ENCODE measurements around the gene MADD.
"Not testable (repeated sequence)": the region's sequence is repeated elsewhere in the genome, so short reads cannot be mapped to it uniquely, and the experiment has no call there.

Gene MADD

DNA sequence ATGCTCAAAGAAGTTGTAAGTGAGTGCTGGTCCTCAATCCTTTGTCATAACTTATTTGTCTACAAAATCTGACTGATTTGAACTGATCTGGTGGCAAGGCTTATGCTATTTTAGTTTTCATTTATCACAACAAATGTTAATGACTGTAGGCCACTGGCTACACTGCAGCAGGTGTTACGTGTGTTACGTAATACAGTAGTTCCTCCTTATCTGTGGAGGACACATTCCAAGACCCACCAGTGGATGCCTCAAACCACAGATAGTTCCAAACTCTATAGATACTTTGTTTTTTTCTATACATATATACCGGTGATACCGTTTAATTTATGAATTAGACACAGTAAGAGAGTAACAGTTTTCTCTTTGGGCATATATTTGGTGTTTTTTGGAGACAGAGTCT is 7.0 kb downstream of the MADD start:
- no peak for DNase-seq (ENCODE audit: low spot score)

GRCh38 chr11:47278058-47278457 is 8.1 kb downstream of the MADD start:
- DNase-seq (ENCODE audit: low spot score) = no peak

DNA sequence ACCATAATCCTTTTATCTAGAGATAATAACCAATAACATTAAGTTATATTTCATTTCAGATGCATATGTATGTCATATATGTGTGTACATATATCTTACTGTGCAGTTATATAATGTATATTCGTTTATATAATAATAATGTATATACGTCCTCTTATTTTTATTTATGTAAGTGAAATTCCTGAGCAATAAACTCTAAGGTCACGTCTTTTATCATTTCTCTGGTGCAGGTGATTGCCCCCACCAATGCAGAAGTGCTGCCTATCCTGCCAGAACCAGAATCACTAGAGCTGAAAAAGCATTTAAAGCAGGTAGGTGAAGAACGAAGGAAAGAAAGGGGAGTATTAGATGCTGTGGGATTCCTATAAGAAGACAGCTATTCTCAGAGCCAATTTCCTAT is 8.8 kb downstream of the MADD start:
- DNase-seq (ENCODE audit: low spot score) = no peak

- DNase-seq (ENCODE audit: low spot score) = no peak
Observed at GRCh38 chr11:47280099-47280498, 10.2 kb downstream of the MADD start.

GRCh38 chr11:47280860-47281259 is 10.9 kb downstream of the MADD start:
- no peak for DNase-seq (ENCODE audit: low spot score)

GRCh38 chr11:47282462-47282861 is 12.5 kb downstream of the MADD start:
- DNase-seq (ENCODE audit: low spot score) = no peak

DNA sequence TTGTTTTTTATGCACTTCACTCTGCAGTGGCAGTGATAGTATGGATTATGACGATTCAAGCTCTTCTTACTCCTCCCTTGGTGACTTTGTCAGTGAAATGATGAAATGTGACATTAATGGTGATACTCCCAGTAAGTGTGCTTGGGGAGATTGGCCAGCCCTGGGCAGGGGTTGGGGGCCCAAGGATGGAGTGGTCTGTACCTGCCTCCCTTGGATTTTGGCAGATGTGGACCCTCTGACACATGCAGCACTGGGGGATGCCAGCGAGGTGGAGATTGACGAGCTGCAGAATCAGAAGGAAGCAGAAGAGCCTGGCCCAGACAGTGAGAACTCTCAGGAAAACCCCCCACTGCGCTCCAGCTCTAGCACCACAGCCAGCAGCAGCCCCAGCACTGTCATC is 14.2 kb downstream of the MADD start:
- DNase-seq (ENCODE audit: low spot score) = no peak

DNA sequence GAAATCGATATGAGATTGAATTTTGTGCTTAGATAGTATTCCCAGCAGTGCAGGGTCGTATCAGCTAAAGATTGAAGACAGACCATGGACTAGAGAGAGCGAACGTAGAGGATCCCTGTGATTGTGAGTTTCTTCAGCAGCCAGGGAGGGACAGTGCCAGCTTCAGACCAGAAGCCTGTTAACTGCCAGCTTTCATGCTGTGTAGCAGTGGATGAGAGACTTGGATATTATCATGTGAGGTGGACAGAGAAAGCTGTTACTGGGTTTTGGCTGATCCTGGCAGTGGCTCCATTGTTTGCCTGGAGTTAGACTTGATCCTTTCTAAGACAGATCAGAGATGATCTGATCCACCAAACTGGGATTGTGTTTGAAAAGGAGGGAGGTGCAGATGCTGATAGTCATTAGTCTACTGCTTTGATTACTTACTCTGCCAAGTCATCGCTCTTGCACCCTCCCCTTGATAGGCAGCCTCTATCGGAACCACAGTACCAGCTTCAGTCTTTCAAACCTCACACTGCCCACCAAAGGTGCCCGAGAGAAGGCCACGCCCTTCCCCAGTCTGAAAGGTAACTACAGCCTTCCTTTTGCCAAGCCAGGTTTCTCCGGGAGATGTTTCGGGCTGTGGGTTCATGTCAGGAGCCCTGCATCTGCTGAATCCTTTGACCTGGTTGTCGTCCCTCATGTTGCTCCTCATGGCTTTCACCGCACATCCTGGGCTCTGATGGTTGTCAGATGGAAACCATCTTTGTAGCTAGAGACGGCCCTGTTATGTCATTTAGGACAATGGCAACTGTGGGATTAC is 16.2 kb downstream of the MADD start:
- DNase-seq (ENCODE audit: low spot score) = peak; percentile 53

- DNase-seq (ENCODE audit: low spot score) = no peak
Observed at GRCh38 chr11:47288066-47288465, 18.1 kb downstream of the MADD start.

DNA sequence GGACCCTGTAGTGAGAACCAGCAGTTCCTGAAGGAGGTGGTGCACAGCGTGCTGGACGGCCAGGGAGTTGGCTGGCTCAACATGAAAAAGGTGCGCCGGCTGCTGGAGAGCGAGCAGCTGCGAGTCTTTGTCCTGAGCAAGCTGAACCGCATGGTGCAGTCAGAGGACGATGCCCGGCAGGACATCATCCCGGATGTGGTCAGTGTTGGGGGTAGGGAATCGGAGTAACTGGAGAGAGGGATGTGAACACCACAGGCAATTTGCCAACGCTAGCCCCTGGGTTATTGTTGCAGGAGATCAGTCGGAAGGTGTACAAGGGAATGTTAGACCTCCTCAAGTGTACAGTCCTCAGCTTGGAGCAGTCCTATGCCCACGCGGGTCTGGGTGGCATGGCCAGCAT is 19.9 kb downstream of the MADD start:
- DNase-seq (ENCODE audit: low spot score) = no peak

DNA sequence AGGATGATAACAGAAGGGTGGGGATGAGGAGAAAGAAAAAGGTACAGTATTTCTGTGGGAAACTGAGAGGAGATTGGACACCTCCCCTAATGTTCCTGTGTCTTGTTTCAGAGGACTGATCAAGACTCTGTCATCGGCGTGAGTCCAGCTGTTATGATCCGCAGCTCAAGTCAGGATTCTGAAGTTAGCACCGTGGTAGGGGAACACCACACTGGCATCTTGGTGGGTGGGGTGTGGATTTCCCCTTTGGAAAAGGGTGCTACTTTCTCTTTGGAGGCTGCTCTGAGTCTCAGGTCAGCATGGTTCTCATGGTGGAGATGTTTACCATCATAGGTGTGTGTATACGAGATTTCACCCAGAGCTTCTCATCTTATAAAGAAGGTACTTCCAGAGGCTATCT is 25.5 kb downstream of the MADD start:
- DNase-seq (ENCODE audit: low spot score) = no peak

- peak; percentile 60 for DNase-seq (ENCODE audit: low spot score)
Observed at GRCh38 chr11:47296045-47296444, 26.1 kb downstream of the MADD start.

GRCh38 chr11:47299078-47299477 is 29.1 kb downstream of the MADD start:
- no peak for DNase-seq (ENCODE audit: low spot score)

- DNase-seq (ENCODE audit: low spot score) = no peak
Observed at GRCh38 chr11:47302853-47303252, 32.9 kb downstream of the MADD start.

GRCh38 chr11:47305734-47306483 is 36.0 kb downstream of the MADD start:
- DNase-seq (ENCODE audit: low spot score) = peak; percentile 91

DNA sequence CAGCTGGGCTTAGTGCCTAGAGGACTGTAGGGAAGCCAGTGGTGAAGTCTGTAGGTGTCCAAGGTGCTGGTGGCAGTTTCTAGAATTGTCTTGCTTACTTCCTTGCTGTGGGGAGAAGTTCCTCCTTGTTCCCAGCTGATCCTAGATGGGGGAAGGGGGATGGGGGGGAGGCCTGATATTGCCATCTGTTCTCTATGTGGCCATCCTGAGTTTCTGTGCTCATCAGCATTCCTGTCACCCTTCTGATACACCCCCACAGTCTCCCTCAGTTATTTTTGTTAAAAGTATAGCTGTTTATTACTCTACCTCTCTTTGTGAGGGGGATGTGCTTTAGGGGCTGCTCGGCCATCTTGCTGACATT is 36.5 kb downstream of the MADD start:
- DNase-seq (ENCODE audit: low spot score) = no peak

GRCh38 chr11:47308050-47308823 is 38.3 kb downstream of the MADD start:
- DNase-seq (ENCODE audit: low spot score) = no peak

- DNase-seq (ENCODE audit: low spot score) = no peak
Observed at GRCh38 chr11:47314992-47315391, 45.1 kb downstream of the MADD start.

GRCh38 chr11:47316501-47316900 is 46.6 kb downstream of the MADD start:
- not testable (repeated sequence) for DNase-seq (ENCODE audit: low spot score)

DNA sequence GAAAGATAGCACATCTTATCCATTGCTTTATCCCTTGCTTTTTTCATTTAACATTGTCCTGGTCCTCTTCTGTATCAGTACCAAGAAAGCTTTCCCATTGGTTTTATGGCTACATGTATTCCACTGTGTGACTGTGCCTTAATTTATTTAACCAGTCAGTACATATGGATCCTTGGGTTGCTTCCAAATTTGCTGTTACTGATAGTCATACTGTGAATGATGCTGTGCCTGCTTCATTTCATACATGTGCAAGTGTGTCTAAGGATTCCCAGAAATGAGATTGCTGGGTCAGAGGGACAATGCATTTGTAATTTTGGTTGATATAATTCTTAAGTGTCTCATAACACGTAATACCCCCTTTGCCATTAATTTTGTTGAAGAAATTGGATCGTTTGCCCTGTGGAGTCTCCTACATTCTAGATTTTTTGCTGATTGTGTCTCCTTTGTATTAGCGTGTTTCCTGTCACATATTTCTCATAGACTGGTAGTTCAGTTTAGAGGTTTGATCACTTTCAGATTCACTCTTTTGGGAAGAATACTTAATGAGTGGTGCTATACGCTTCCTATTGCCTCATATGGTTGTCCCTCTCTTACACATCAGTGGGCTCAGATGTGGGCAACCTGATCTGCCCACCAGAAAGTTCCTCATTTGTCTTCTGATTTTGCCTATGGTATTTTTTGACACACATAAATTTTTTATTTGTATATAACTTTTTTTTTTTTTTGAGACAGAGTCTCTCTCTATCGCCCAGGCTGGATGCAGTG is 47.3 kb downstream of the MADD start:
- no peak for DNase-seq (ENCODE audit: low spot score)

DNA sequence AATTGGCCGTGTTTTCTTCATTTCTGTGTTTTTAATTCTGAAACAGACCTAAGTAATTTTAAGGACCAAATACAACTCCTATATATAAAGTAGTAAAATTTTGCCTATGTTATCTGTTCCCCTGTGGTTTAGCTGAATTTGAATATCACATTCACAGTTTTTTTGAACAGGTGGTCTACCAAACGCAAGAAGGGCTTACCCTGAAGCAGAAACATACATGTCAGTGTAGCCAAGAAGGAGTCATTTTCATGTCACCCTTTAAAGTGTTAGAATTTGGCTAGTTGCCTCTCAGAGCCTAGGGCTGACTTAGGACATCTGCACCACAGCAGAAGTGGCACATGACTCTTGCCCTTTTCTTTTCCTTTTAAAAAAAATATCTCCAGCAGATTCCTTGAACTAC is 48.2 kb downstream of the MADD start:
- no peak for DNase-seq (ENCODE audit: low spot score)

GRCh38 chr11:47324520-47324919 is 54.6 kb downstream of the MADD start:
- no peak for DNase-seq (ENCODE audit: low spot score)
